ENCODE results near the gene LAMB4.

DNA sequence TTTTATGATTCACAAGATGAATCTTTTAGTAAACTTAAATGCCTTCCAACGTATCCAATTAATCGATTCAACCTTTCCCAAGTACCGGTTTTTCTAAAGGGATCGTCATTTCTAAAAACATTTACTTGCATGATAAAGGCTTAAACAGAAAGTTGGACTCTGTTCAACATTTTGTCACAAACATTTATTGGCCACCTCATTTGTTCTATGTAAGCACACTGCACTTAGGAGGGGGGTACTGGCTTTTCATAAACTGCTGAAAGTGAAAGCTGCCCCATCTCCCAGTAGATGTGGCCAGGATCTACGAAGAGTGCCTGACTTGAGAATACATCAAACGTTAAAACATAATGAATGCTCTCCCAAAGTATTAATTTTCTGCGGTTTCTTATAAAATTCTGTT, 37.3 kb upstream of the LAMB4 start:
- no peak for TF ChIP-seq POLR2A (IDR thresholded peaks at IDR 0.05)
- TF ChIP-seq, protein P1, sequence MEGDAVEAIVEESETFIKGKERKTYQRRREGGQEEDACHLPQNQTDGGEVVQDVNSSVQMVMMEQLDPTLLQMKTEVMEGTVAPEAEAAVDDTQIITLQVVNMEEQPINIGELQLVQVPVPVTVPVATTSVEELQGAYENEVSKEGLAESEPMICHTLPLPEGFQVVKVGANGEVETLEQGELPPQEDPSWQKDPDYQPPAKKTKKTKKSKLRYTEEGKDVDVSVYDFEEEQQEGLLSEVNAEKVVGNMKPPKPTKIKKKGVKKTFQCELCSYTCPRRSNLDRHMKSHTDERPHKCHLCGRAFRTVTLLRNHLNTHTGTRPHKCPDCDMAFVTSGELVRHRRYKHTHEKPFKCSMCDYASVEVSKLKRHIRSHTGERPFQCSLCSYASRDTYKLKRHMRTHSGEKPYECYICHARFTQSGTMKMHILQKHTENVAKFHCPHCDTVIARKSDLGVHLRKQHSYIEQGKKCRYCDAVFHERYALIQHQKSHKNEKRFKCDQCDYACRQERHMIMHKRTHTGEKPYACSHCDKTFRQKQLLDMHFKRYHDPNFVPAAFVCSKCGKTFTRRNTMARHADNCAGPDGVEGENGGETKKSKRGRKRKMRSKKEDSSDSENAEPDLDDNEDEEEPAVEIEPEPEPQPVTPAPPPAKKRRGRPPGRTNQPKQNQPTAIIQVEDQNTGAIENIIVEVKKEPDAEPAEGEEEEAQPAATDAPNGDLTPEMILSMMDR (IDR thresholded peaks at IDR 0.05), result no peak
